Esophagus muscularis mucosa (tissue), 4 donors: Measurements from ENCODE around the gene HOXC11.

Experiments used
- EP300 ChIP-seq: sonication (generic); formaldehyde crosslinking; IDR thresholded peaks from one replicate; pipeline ENCODE4 v1.6.1; 2017; ENCODE audit warnings: antibody characterized with exemption
- POLR2A ChIP-seq: fragments of 450-650 bp; IDR thresholded peaks from one replicate; pipeline ENCODE4 v1.6.1; 2017; ENCODE audit warnings: antibody characterized with exemption, moderate library complexity, mild to moderate bottlenecking, low read depth
- POLR2AphosphoS5 ChIP-seq, 2 donors: sonication (generic); formaldehyde crosslinking; IDR thresholded peaks; one replicate each; pipeline ENCODE4 v1.6.1; 2017; ENCODE audit warnings: antibody characterized with exemption in 2 of 2
- TF ChIP-seq, protein P1 (sequence below), 3 experiments: fragments of 200-600 bp in 2 of 3; fragments of 450-650 bp in 1 of 3; sonication (generic) in 2 of 3; IDR thresholded peaks; one replicate each; pipeline ENCODE4 v1.5.1; 2017 to 2019; ENCODE audit warnings: antibody characterized with exemption in 3 of 3, mild to moderate bottlenecking in 2 of 3, moderate library complexity in 1 of 3

GRCh38 chr12:53954694-53955035 is 18.3 kb upstream of the HOXC11 start, which contains the start of gene HOXC12:
- TF ChIP-seq, protein P1, sequence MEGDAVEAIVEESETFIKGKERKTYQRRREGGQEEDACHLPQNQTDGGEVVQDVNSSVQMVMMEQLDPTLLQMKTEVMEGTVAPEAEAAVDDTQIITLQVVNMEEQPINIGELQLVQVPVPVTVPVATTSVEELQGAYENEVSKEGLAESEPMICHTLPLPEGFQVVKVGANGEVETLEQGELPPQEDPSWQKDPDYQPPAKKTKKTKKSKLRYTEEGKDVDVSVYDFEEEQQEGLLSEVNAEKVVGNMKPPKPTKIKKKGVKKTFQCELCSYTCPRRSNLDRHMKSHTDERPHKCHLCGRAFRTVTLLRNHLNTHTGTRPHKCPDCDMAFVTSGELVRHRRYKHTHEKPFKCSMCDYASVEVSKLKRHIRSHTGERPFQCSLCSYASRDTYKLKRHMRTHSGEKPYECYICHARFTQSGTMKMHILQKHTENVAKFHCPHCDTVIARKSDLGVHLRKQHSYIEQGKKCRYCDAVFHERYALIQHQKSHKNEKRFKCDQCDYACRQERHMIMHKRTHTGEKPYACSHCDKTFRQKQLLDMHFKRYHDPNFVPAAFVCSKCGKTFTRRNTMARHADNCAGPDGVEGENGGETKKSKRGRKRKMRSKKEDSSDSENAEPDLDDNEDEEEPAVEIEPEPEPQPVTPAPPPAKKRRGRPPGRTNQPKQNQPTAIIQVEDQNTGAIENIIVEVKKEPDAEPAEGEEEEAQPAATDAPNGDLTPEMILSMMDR (IDR thresholded peaks at IDR 0.05): no peak
- TF ChIP-seq POLR2AphosphoS5 (IDR thresholded peaks at IDR 0.05): no peak
- no peak for TF ChIP-seq EP300
- TF ChIP-seq POLR2A: no peak
